Vagina (tissue), 2 donors: ENCODE data around the gene EHBP1L1.

ENCODE experiments used
- CTCF ChIP-seq, 3 experiments: fragments of 450-650 bp in 2 of 3; fragments of 200-600 bp in 1 of 3; sonication (generic) in 1 of 3; IDR thresholded peaks; one replicate each; pipeline ENCODE4 v1.5.1; 2017 to 2019; ENCODE audit warnings: antibody characterized with exemption in 3 of 3, mild to moderate bottlenecking in 2 of 3, moderate library complexity in 2 of 3
- POLR2A ChIP-seq, 2 donors: fragments of 450-650 bp; IDR thresholded peaks; one replicate each; pipeline ENCODE4 v1.6.1; 2017; ENCODE audit warnings: antibody characterized with exemption in 2 of 2, mild to moderate bottlenecking in 2 of 2, moderate library complexity in 2 of 2
- POLR2AphosphoS5 ChIP-seq, 2 donors: sonication (generic); formaldehyde crosslinking; IDR thresholded peaks; one replicate each; pipeline ENCODE4 v1.9.0; 2017; ENCODE audit warnings: antibody characterized with exemption in 2 of 2, mild to moderate bottlenecking in 2 of 2, low read depth in 1 of 2; ENCODE audit not compliant: insufficient read depth in 1 of 2

GRCh38 chr11:65617990-65618751, 42.3 kb downstream of the EHBP1L1 start:
- TF ChIP-seq CTCF (IDR thresholded peaks at IDR 0.05) (no peak), POLR2A (IDR thresholded peaks at IDR 0.05) (no peak), POLR2AphosphoS5 (IDR thresholded peaks at IDR 0.05; ENCODE audit: insufficient read depth in 1 of 2, low read depth in 1 of 2) (no peak)
